WTC11 (cell line): ENCODE results near the gene WDR64. TPM values are rescaled to one million over a fixed set of nuclear protein-coding genes. Genes with fewer than 3 reads are reported as not detected.

Experiments used
- ATAC-seq: fragments of 200-7000 bp; cut with Tn5 transposase; 2 replicates; pipeline ENCODE4 v1.10.0; 2021; ENCODE audit warnings: mild to moderate bottlenecking, moderate library complexity
- CTCF ChIA-PET: fragments of 300-600 bp; sonication (Branson Sonifier 250); formaldehyde crosslinking; loops from one replicate; lab custom pipeline; 2021; ENCODE audit warnings: antibody characterized with exemption; lab: Charles Lee
- POLR2A ChIA-PET: fragments of 350-600 bp; sonication (Branson Sonifier 250); formaldehyde crosslinking; loops from one replicate; lab custom pipeline; 2021; ENCODE audit warnings: antibody characterized with exemption; lab: Charles Lee
- DNase-seq: peaks from one replicate; pipeline ENCODE4 v3.0.0; 2021; ENCODE audit warnings: low spot score
- H3K27ac Mint-ChIP-seq: 2 replicates; pipeline ENCODE4 v1.8.0; 2021; ENCODE audit warnings: mixed read lengths
- H3K27me3 Mint-ChIP-seq: 2 replicates; pipeline ENCODE4 v1.8.0; 2021; ENCODE audit warnings: low read depth, mild to moderate bottlenecking, moderate library complexity, mixed read lengths
- H3K36me3 Mint-ChIP-seq: 2 replicates; pipeline ENCODE4 v1.8.0; 2021; ENCODE audit warnings: mixed read lengths
- H3K4me1 Mint-ChIP-seq: 2 replicates; pipeline ENCODE4 v1.8.0; 2022; ENCODE audit warnings: mixed read lengths
- H3K4me3 Mint-ChIP-seq: 2 replicates; pipeline ENCODE4 v1.8.0; 2021; ENCODE audit warnings: mild to moderate bottlenecking, moderate library complexity, mixed read lengths
- H3K9me3 Mint-ChIP-seq: 2 replicates; pipeline ENCODE4 v1.8.0; 2021; ENCODE audit warnings: mixed read lengths
- AFF4 ChIP-seq: sonication (generic); formaldehyde crosslinking; IDR thresholded peaks from 2 replicates; pipeline ENCODE4 v1.8.1; 2023; ENCODE audit warnings: mild to moderate bottlenecking, missing genetic modification reagents, borderline replicate concordance
- FOXK1 ChIP-seq: sonication (generic); formaldehyde crosslinking; IDR thresholded peaks from 2 replicates; pipeline ENCODE4 v1.8.0; 2022; ENCODE audit warnings: mild to moderate bottlenecking, moderate library complexity, missing genetic modification reagents
- HMGXB4 ChIP-seq: sonication (generic); formaldehyde crosslinking; IDR thresholded peaks from 2 replicates; pipeline ENCODE4 v1.8.1; 2023; ENCODE audit warnings: mild to moderate bottlenecking, moderate library complexity, missing genetic modification reagents
- IRF2 ChIP-seq: sonication (generic); formaldehyde crosslinking; IDR thresholded peaks from 2 replicates; pipeline ENCODE4 v1.8.0; 2022; ENCODE audit warnings: low read depth, missing genetic modification reagents, borderline replicate concordance
- NFE2L1 ChIP-seq: sonication (generic); formaldehyde crosslinking; IDR thresholded peaks from 2 replicates; pipeline ENCODE4 v1.8.1; 2023; ENCODE audit warnings: missing genetic modification reagents
- NFYB ChIP-seq: sonication (generic); formaldehyde crosslinking; conservative IDR thresholded peaks from 2 replicates; pipeline ENCODE4 v1.8.0; 2022; ENCODE audit warnings: low read depth, missing genetic modification reagents
- RORB ChIP-seq: fragments of 250-450 bp; sonication (Bioruptor Pico); IDR thresholded peaks from 2 replicates; pipeline ENCODE4 v1.9.0; 2021; ENCODE audit warnings: mild to moderate bottlenecking
- SOX15 ChIP-seq: fragments of 250-450 bp; sonication (Bioruptor Pico); IDR thresholded peaks from 2 replicates; pipeline ENCODE4 v1.9.0; 2021; ENCODE audit warnings: mild to moderate bottlenecking
- SP1 ChIP-seq: sonication (generic); formaldehyde crosslinking; conservative IDR thresholded peaks from 2 replicates; pipeline ENCODE4 v1.8.1; 2022; ENCODE audit warnings: missing genetic modification reagents
- TCF7 ChIP-seq: sonication (generic); formaldehyde crosslinking; IDR thresholded peaks from 2 replicates; pipeline ENCODE4 v1.8.0; 2022; ENCODE audit warnings: mild to moderate bottlenecking, low read depth, missing genetic modification reagents, moderate library complexity
- TP53 ChIP-seq: sonication (generic); formaldehyde crosslinking; IDR thresholded peaks from 2 replicates; pipeline ENCODE4 v1.8.1; 2023; ENCODE audit warnings: mild to moderate bottlenecking, missing genetic modification reagents
- ZBTB21 ChIP-seq: sonication (generic); formaldehyde crosslinking; IDR thresholded peaks from 2 replicates; pipeline ENCODE4 v1.8.1; 2023; ENCODE audit warnings: mild to moderate bottlenecking, missing genetic modification reagents, borderline replicate concordance
- ZNF138 ChIP-seq: sonication (generic); formaldehyde crosslinking; conservative IDR thresholded peaks from 2 replicates; pipeline ENCODE4 v1.8.1; 2022; ENCODE audit warnings: mild to moderate bottlenecking, moderate library complexity, missing genetic modification reagents
- ZNF423 ChIP-seq: fragments of 250-450 bp; sonication (Bioruptor Pico); IDR thresholded peaks from 2 replicates; pipeline ENCODE4 v2.1.2; 2022; ENCODE audit warnings: mild to moderate bottlenecking, moderate library complexity
- ZNF532 ChIP-seq: fragments of 250-450 bp; sonication (Bioruptor Pico); IDR thresholded peaks from 2 replicates; pipeline ENCODE4 v1.9.0; 2021; ENCODE audit warnings: mild to moderate bottlenecking, borderline replicate concordance
- ZSCAN18 ChIP-seq: fragments of 250-450 bp; sonication (Bioruptor Pico); IDR thresholded peaks from 2 replicates; pipeline ENCODE4 v2.1.2; 2022; ENCODE audit warnings: mild to moderate bottlenecking, moderate library complexity
- total RNA-seq: library from RNA; stranded (reverse); gene quantifications from 3 replicates; pipeline ENCODE4 v1.2.3, GENCODE V29; 2021
- TF ChIP-seq, protein P1 (sequence below): sonication (generic); formaldehyde crosslinking; IDR thresholded peaks from 2 replicates; pipeline ENCODE4 v1.8.1; 2022; ENCODE audit warnings: missing genetic modification reagents, borderline replicate concordance
- TF ChIP-seq, protein P2 (sequence below): sonication (generic); formaldehyde crosslinking; IDR thresholded peaks from 2 replicates; pipeline ENCODE4 v1.8.1; 2022; ENCODE audit warnings: mild to moderate bottlenecking, missing genetic modification reagents, moderate library complexity, borderline replicate concordance
- TF ChIP-seq, protein P3 (sequence below): fragments of 250-450 bp; sonication (Bioruptor Pico); IDR thresholded peaks from 2 replicates; pipeline ENCODE4 v1.9.0; 2021; ENCODE audit warnings: moderate library complexity, mild to moderate bottlenecking, inconsistent platforms, borderline replicate concordance

Gene WDR64
- total RNA-seq, 1 experiment from 2014 or later, result not detected

GRCh38 chr1:241646201-241646600 is 5.9 kb upstream of the WDR64 start (continued):
- no peak for TF ChIP-seq AFF4 (CRISPR knock-in tag)
- no peak for TF ChIP-seq TCF7 (CRISPR knock-in tag)
- no peak for TF ChIP-seq ZNF532 (CRISPR knock-in tag)
- TF ChIP-seq, protein P1, sequence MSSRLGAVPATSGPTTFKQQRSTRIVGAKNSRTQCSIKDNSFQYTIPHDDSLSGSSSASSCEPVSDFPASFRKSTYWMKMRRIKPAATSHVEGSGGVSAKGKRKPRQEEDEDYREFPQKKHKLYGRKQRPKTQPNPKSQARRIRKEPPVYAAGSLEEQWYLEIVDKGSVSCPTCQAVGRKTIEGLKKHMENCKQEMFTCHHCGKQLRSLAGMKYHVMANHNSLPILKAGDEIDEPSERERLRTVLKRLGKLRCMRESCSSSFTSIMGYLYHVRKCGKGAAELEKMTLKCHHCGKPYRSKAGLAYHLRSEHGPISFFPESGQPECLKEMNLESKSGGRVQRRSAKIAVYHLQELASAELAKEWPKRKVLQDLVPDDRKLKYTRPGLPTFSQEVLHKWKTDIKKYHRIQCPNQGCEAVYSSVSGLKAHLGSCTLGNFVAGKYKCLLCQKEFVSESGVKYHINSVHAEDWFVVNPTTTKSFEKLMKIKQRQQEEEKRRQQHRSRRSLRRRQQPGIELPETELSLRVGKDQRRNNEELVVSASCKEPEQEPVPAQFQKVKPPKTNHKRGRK (CRISPR knock-in tag), result no peak
- TF ChIP-seq ZBTB21 (CRISPR knock-in tag), result no peak

- Mint-ChIP-seq H3K4me1 (peaks cover 19% of the 10 kb centered on the region), H3K27ac (no peak overlapping the region), H3K27me3 (no peaks in the 10 kb centered on the region), H3K9me3 (peaks cover 5% of the 10 kb centered on the region), H3K4me3 (no peak overlapping the region), H3K36me3 (peaks cover 3% of the 10 kb centered on the region)
- ATAC-seq (no peak), DNase-seq (no peak)
- CTCF ChIA-PET, result no interaction called here
- TF ChIP-seq ZNF138 (CRISPR knock-in tag), result no peak
- no peak for TF ChIP-seq RORB (CRISPR knock-in tag)
- no peak for TF ChIP-seq NFE2L1 (CRISPR knock-in tag)
- TF ChIP-seq, protein P2, sequence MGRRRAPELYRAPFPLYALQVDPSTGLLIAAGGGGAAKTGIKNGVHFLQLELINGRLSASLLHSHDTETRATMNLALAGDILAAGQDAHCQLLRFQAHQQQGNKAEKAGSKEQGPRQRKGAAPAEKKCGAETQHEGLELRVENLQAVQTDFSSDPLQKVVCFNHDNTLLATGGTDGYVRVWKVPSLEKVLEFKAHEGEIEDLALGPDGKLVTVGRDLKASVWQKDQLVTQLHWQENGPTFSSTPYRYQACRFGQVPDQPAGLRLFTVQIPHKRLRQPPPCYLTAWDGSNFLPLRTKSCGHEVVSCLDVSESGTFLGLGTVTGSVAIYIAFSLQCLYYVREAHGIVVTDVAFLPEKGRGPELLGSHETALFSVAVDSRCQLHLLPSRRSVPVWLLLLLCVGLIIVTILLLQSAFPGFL, result no peak
- no peak for TF ChIP-seq IRF2 (CRISPR knock-in tag)
- no peak for TF ChIP-seq SP1
- TF ChIP-seq TCF7 (CRISPR knock-in tag), result no peak
- TF ChIP-seq NFYB, result no peak
- TF ChIP-seq ZSCAN18 (CRISPR knock-in tag), result no peak
- no peak for TF ChIP-seq SOX15 (CRISPR knock-in tag)
- TF ChIP-seq, protein P3, sequence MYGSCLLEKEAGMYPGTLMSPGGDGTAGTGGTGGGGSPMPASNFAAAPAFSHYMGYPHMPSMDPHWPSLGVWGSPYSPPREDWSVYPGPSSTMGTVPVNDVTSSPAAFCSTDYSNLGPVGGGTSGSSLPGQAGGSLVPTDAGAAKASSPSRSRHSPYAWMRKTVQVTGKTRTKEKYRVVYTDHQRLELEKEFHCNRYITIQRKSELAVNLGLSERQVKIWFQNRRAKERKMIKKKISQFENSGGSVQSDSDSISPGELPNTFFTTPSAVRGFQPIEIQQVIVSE (CRISPR knock-in tag), result no peak
- TF ChIP-seq HMGXB4 (CRISPR knock-in tag), result no peak
- no peak for TF ChIP-seq ZNF423 (CRISPR knock-in tag)
- TF ChIP-seq FOXK1 (CRISPR knock-in tag), result no peak
- TF ChIP-seq TP53, result no peak
- TF ChIP-seq, all 79 proteins: peak for 0
- POLR2A ChIA-PET, result no interaction called here
Measured at GRCh38 chr1:241647658-241648057, 4.4 kb upstream of the WDR64 start.
